ENCODE results near the gene UQCC3. TPM values are rescaled to one million over a fixed set of nuclear protein-coding genes. Genes with fewer than 3 reads are reported as not detected.
"Not testable (repeated sequence)": the region's sequence is repeated elsewhere in the genome, so short reads cannot be mapped to it uniquely, and the experiment has no call there.

UQCC3 gene
- total RNA-seq, 1 experiment from 2014 or later = 23.0 TPM

GRCh38 chr11:62688491-62688890 lies 17.0 kb downstream of the UQCC3 start:
- no peak for DNase-seq (ENCODE audit: low spot score)
- in situ Hi-C loops (cut with HindIII; ENCODE audit: low sequenced_read_pairs) = no loop called here

DNA sequence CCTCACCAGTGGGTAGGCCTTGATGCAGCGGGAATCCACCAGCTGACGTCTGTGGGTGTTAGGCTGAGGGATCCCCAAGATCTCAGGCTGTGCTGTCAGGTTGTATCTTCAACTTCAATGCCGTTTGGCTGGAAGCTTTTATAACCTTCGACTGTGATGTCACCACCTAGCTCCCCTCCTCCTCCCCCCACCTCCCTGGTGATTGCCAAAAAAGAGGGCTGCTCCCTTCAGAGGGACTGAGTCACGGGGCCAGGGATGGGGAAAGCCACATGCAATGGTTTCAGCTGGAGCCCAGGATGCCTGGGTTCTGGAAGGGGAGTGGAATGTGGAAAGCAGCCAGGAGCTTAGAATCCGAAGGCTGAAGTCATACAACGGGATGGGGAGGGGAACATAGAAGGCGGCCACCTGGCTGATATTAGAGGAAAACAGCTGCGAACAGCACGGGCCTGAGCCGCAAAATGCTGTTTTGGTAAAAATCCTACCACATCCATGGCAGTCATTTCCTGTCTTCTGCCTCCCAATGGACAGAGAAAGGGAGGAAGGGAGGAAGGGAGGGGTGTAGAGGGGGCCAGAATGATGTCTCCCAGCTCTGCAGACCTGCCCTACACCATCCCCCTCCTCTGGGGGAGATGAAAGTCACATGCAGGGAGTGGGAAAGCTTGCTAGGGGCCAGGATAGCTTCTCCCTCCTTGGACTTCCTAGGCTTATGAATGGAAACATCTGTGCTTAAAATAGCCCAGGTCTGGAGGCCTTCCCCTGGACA lies 18.1 kb downstream of the UQCC3 start, which contains the start of gene LRRN4CL:
Gene LRRN4CL, minus strand, starts transcription at position 110 of the 763 bp plus-strand sequence. CDS start 1,022 bp downstream, outside the sequence.
- peak; percentile 41 for DNase-seq (ENCODE audit: low spot score)
- in situ Hi-C loops (cut with HindIII; ENCODE audit: low sequenced_read_pairs) = no loop called here

GRCh38 chr11:62693624-62694023 lies 22.2 kb downstream of the UQCC3 start:
- DNase-seq (ENCODE audit: low spot score); in situ Hi-C loops (cut with HindIII; ENCODE audit: low sequenced_read_pairs): not testable (repeated sequence)

- in situ Hi-C loops (cut with HindIII; ENCODE audit: low sequenced_read_pairs) = no loop called here
- peak; percentile 94 for DNase-seq (ENCODE audit: low spot score)
Observed at GRCh38 chr11:62694455-62695167, 23.1 kb downstream of the UQCC3 start.

DNA sequence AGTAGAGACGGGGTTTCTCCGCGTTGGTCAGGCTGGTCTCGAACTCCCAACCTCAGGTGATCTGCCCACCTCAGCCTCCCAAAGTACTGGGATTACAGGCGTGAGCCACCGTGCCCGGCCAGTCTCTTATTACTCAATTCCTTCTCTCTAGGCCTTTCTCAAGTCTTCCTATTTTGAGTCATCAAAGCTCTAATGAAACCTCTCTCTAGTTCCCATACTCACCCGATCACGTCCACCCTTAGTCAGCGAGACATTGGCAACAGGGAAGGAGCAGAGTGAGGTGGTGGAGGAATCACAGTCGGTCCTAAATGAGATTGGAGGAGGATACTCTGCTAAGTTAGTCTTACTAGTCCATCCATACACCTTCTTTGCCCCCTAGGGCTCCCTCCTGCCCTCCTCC lies 30.8 kb downstream of the UQCC3 start:
- in situ Hi-C loops (cut with HindIII; ENCODE audit: low sequenced_read_pairs) = no loop called here
- DNase-seq (ENCODE audit: low spot score) = no peak

GRCh38 chr11:62703921-62704320 lies 32.4 kb downstream of the UQCC3 start:
- DNase-seq (ENCODE audit: low spot score); in situ Hi-C loops (cut with HindIII; ENCODE audit: low sequenced_read_pairs): not testable (repeated sequence)

DNA sequence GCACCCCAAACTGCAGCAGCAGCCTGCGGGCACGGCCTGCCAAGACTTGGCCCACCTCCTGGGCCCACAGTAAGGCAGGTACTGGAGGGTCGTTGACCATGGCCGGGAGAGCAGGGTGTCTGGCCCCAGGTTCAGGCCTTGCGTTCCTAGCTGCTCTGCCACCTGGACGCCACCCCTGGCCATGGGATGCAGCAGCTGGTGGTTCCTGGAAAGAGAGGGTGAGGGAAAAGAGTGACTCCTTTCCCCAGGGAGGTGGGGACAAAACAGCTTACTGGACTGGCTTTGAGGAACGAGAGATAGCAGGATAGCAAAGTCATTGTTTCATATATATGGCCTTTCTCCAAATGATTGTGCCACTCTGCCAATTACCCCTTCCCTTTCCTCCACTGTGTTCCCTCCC lies 33.9 kb downstream of the UQCC3 start:
- no peak for DNase-seq (ENCODE audit: low spot score)
- in situ Hi-C loops (cut with HindIII; ENCODE audit: low sequenced_read_pairs) = no loop called here

DNA sequence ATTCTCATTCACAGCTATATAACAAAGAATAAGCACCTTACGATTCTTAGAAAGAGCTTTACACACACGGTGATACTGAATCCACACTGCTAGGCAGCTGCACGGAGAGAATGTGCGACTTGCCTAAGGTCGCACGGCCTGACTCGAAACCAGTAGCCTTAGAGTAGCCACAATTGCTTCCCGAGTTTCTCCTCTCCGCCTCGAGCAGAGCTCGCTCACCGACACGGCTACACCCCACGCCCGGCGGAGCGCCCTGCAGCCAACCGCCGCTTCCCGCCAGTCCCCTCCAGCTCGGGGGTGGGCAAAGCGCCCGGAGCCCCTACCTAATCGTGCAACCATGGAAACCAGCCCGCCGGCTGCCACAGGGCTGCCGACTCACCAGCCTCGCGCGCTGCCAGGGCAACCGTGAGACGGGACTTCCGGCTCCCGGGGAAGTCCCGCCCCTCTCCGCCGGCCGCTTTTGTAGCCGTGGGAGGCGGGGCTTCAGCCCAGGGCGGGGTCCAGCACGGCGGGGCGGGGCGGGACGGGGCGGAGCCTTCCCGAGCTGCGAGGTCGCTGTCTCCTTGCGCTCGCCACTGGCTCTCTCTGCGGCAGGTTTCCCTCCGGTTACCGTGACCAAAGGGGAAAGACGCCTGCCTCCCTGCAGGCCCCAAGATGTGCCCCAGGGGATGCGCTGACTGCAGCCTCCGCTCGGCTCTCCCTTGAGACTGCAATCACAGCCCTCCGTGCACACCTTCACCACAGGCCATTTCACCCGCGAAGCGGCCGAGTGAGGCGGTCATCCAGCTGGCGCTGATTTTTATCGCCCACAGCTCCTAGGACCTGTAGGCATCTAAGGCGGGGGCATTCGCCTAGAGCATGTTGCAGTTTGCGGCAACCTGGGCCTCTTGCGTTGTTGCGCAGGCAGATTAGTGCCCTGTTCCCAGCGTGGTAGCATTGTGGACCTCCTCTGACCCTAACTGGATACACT lies 34.7 kb downstream of the UQCC3 start:
- DNase-seq (ENCODE audit: low spot score) = peak; percentile 95
- in situ Hi-C loops (cut with HindIII; ENCODE audit: low sequenced_read_pairs) = no loop called here

GRCh38 chr11:62706850-62707247 lies 35.4 kb downstream of the UQCC3 start:
- no peak for DNase-seq (ENCODE audit: low spot score)
- in situ Hi-C loops (cut with HindIII; ENCODE audit: low sequenced_read_pairs) = no loop called here

GRCh38 chr11:62707277-62707861 lies 35.9 kb downstream of the UQCC3 start, which contains the start of the genes BSCL2 and GNG3:
Gene BSCL2, minus strand, starts transcription at chr11:62707424. Its CDS starts 229 bp downstream, at chr11:62707195.
Gene GNG3, plus strand, starts transcription at chr11:62707676. Its CDS starts 620 bp downstream, at chr11:62708296.
- DNase-seq (ENCODE audit: low spot score) = peak; percentile 99
- in situ Hi-C loops (cut with HindIII; ENCODE audit: low sequenced_read_pairs) = no loop called here

GRCh38 chr11:62708392-62708791 lies 36.9 kb downstream of the UQCC3 start:
- in situ Hi-C loops (cut with HindIII; ENCODE audit: low sequenced_read_pairs) = no loop called here
- no peak for DNase-seq (ENCODE audit: low spot score)

- in situ Hi-C loops (cut with HindIII; ENCODE audit: low sequenced_read_pairs) = no loop called here
- DNase-seq (ENCODE audit: low spot score) = peak; percentile 38
Observed at GRCh38 chr11:62708793-62709192, 37.3 kb downstream of the UQCC3 start.

GRCh38 chr11:62709247-62710000 lies 38.0 kb downstream of the UQCC3 start:
- in situ Hi-C loops (cut with HindIII; ENCODE audit: low sequenced_read_pairs) = no loop called here
- DNase-seq (ENCODE audit: low spot score) = peak; percentile 99

GRCh38 chr11:62710001-62710345 lies 38.5 kb downstream of the UQCC3 start:
- in situ Hi-C loops (cut with HindIII; ENCODE audit: low sequenced_read_pairs) = loop anchor here (5.0 kb wide), 1 partner anchor 38 kb away; the partner anchor contains the start of genes LBHD1 and UQCC3
- DNase-seq (ENCODE audit: low spot score) = no peak

GRCh38 chr11:62712276-62712812 lies 40.9 kb downstream of the UQCC3 start:
- in situ Hi-C loops (cut with HindIII; ENCODE audit: low sequenced_read_pairs) = loop anchor here (5.0 kb wide), 1 partner anchor 40 kb away; the partner anchor contains the start of genes LBHD1 and UQCC3
- no peak for DNase-seq (ENCODE audit: low spot score)

DNA sequence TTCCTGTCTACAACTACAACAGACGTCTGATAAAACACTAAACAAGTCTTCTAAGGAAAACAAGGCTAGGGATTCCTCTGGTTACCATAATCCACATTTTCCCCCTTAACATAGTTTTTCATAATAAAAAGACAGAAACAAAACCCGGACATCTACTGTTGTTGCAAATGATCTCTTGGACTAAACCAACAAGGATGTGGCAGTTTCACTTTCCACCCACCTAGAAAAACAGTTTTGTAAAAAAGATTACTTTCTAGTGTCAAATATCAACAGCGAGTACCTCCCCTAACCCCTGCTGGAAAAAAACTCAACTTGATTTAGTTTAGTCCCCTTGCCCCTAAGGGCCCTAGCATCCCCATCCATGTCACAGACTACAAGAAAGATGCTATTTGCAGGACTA lies 41.4 kb downstream of the UQCC3 start:
- in situ Hi-C loops (cut with HindIII; ENCODE audit: low sequenced_read_pairs) = loop anchor here (5.0 kb wide), 1 partner anchor 41 kb away; the partner anchor contains the start of genes LBHD1 and UQCC3
- no peak for DNase-seq (ENCODE audit: low spot score)

DNA sequence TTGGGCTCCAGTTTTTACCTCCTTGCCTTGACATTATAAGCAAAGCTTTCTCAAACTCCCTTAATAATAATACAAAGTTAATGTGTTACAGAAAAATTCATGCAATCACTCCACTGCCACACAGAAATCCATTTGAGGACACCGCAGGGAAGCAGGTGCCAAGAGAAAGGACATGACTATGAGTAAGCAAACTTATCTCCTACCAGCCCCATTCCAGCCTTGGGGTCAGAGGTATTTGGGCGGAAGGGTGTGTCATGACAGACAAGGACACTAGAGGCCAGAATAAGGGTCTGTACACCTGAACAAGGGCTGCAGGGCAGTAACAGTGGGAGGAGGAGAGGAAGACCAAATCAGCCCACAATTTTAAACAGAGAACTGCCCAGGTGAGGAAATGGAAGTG lies 41.9 kb downstream of the UQCC3 start:
- no peak for DNase-seq (ENCODE audit: low spot score)
- in situ Hi-C loops (cut with HindIII; ENCODE audit: low sequenced_read_pairs) = loop anchor here (5.0 kb wide), 1 partner anchor 41 kb away; the partner anchor contains the start of genes LBHD1 and UQCC3
